T-helper 22 cell (primary cell): ENCODE results near the gene PRSS8.

Experiments
- DNase-seq: peaks from one replicate; pipeline ENCODE4 v3.0.0-alpha.2; 2020; ENCODE audit warnings: low read depth

The PRSS8 gene

GRCh38 chr16:31128711-31129567, 6.6 kb downstream of the PRSS8 start:
- no peak for DNase-seq

- no peak for DNase-seq
Observed at GRCh38 chr16:31127182-31127581, 8.3 kb downstream of the PRSS8 start.

DNA sequence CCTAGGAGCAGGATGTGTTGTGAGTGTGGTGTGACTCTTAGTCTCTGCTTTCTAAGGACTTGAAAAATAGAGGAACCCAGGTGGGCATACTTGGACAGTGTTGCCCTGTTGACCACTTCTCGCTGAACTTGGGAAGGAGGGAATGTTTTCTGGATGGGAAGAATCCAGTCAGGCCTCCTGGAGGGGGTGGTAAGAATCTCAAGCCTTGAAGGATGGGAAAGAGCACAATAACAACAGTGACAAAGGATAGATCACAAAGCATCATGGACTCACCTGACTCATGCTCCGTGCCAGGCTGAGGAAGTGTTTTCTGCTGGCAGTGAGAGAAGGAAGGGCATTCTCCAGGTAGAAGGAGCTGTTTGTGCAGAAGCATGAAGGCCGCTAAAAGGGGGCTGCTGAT, 9.7 kb downstream of the PRSS8 start:
- DNase-seq, result no peak

DNA sequence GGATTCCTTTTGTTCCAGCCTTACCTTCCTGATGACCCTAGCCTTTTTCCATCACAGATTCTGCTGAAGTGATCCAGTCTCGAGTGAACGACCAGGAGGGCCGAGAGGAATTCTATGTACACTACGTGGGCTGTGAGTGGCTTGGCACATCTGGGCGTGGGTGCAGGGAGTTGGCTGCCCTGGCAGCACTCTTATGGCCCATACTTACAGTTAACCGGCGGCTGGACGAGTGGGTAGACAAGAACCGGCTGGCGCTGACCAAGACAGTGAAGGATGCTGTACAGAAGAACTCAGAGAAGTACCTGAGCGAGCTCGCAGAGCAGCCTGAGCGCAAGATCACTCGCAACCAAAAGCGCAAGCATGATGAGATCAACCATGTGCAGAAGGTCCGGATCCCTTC, 15.4 kb downstream of the PRSS8 start:
- no peak for DNase-seq

DNA sequence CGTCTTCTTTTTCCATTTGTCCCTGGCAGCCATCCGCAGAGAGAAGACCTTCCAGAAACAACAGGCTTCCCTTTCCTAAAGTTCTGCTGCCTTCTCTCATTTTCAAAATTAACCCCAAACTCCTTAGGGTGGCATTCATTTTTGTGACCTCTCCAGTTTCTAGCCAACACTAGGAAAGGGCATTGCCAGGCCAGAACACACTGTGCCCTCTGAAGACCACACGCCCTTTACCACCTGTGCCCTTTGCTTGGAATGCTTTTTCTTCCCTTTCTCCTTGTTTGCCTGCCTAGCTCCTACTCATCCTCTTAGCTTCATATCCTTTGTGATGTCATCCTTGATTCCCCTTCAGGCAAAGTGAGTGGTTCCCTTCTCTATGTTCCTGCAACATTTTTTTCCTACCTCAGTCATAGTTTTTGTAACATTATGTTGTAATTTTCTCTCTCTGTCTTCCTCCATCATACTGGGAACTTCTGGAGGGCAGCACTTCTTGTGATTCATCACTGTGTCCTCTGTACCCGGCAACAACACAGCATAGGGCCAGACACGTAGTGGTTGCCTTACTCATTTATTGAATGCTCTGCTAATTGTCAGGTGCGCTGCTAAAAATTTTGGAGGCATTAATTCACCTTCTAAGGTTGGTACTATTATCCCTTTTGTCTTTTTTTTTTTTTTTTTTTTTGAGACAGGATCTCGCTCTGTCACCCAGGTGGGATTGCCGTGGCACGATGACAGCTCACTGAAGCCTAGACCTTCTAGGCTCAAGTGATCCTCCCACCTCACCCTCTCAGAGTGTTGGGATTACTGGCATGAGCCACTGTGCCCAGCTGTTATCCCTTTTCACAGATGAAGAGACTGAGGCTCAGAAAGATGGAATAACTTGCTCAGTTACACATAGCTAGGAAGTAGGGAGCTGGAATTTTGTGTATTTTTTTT, 17.0 kb downstream of the PRSS8 start:
- DNase-seq, result no peak

DNA sequence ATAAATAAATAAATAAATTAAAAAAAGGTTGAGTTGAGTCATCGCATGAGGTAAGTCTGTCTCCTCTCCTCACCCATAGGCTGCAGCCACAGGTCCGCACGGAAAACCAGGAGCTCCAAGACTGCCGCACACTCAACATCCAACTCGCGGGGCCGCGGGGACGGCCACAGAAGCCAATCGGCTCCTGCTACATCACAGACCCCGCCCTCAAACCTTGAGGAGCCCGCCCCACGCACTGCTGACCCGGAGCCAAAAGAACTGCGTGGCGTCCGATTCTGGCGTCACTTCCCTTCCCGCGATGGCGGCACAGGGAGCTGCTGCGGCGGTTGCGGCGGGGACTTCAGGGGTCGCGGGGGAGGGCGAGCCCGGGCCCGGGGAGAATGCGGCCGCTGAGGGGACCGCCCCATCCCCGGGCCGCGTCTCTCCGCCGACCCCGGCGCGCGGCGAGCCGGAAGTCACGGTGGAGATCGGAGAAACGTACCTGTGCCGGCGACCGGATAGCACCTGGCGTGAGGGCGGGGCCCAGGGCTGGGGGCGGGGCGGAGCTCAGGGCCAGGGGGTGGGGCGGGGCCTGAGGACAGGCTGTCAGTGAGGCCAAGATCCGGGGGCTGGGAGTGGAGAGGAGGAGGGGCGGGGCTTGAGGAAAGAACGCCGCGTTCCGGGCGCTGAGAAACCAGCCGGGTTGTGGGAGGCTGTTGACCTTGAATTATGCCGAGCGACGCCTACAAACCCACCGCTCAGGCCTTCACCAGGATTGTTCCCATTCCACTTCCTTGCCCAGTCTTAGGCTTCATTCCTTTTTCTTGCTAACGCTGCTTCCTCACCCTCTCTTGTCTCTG, 17.9 kb downstream of the PRSS8 start, which contains the start of gene KAT8:
KAT8 (plus strand) TSS at position 281 of the 839 bp plus-strand sequence; CDS start at position 299, 18 bp downstream.
- DNase-seq, result peak; percentile 96

DNA sequence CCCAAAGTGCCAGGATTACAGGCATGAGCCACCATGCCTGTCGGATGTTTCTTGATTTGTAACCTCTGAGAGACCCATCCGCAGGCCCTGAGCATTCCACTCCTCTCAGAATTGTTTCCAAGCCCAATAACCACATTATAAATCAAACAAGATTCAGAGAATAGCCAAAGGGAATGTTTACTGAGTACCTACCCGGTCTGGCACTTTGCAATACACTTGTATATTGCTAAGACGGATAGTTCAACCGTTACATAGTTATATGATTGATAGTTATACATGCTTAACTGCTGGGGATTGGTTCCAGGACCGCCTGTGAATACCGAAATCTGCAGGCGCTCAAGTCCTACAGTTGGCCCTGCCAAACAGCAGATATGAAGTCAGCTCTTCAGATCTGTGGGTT, 21.1 kb downstream of the PRSS8 start:
- no peak for DNase-seq

GRCh38 chr16:31113121-31114120, 22.1 kb downstream of the PRSS8 start:
- no peak for DNase-seq

DNA sequence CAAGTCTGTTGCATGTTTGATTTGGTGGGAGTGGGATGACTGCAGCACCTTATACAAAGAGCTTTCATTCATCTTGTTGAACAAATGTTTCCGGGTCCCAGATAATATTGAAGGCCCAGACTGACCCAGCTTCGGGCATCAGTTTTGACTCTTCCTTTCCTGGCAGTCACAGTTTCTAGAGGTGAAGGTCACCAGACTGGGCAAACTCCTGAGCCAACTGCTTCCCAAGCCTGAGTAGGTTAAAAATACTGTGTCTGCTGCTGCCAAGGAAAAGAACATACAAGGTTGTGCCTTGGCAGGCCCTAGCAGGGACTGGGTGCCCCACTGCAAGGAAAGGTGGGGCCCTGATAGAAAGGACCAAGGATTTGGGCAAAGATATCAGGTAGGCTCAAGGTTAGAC, 22.8 kb downstream of the PRSS8 start:
- DNase-seq, result no peak

DNA sequence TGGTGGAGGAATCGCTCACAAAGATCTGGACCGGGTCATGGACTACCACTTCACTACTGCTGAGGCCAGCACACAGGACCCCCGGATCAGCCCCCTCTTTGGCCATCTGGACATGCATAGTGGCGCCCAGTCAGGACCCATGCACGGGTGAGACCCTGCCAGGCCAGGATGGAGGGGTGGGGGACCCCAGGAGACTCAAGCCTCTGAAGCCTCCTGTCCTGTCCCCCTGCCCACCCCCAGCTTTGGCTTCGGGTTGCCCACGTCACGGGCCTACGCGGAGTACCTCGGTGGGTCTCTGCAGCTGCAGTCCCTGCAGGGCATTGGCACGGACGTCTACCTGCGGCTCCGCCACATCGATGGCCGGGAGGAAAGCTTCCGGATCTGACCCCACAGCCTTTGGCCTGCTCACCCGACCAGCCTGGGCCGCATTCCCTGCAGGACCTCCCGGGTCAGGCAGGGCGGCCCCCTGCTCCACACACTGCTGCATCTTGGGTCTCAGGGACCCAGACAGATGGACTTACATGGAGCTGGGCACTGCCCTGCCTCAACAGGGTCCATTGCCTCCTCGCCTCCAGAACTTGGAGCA, 23.6 kb downstream of the PRSS8 start:
- DNase-seq, result no peak

DNA sequence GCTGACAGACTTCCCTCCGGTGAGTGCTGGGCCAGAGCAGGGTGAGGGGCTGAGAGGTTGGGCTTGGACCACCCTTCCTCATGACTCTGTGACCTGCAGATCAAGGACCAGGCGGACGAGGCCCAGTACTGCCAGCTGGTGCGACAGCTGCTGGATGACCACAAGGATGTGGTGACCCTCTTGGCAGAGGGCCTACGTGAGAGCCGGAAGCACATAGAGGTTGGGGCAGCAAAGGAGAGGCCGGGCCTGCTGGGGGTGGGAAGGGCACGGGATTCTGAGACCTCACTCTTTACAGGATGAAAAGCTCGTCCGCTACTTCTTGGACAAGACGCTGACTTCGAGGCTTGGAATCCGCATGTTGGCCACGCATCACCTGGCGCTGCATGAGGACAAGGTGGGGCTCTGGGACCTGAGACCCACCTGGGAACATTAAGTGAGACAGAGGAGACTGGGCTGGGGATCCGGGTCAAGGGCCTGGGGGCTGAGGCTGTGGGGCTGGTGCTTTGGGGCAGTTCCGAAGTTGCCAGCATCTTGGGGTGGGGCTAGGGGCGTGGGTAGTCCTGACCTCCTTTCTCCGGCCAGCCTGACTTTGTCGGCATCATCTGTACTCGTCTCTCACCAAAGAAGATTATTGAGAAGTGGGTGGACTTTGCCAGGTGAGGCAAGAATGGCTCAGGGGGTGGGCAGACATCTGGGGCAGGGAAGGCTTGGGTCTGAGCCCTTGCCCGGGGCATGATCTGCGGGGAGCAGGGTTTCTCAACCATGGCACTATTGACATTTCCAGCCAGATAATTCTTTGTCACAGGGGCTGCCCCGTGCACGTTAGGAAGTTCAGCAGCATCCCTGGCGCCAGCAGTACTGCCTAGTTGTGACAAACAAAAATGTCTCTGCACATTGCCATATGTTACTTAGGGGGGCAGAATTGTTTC, 25.2 kb downstream of the PRSS8 start:
- no peak for DNase-seq

DNA sequence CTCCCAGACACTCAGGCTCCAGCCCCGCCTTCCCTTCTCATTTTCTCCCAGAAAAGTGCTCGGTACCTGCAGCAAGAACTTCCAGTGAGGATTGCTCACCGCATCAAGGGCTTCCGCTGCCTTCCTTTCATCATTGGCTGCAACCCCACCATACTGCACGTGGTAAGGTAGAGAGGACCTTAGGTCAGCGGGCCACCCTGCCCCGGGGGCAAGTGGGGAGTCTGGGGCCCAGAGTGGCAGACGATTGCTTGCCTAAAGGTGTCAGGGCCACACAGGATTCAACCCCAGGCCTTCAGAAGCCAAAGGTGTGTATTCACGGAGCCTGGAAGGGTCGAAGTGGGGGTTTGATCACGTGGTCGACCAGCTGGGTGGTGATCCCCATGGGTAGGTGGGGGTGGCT, 25.9 kb downstream of the PRSS8 start:
- DNase-seq, result no peak

DNA sequence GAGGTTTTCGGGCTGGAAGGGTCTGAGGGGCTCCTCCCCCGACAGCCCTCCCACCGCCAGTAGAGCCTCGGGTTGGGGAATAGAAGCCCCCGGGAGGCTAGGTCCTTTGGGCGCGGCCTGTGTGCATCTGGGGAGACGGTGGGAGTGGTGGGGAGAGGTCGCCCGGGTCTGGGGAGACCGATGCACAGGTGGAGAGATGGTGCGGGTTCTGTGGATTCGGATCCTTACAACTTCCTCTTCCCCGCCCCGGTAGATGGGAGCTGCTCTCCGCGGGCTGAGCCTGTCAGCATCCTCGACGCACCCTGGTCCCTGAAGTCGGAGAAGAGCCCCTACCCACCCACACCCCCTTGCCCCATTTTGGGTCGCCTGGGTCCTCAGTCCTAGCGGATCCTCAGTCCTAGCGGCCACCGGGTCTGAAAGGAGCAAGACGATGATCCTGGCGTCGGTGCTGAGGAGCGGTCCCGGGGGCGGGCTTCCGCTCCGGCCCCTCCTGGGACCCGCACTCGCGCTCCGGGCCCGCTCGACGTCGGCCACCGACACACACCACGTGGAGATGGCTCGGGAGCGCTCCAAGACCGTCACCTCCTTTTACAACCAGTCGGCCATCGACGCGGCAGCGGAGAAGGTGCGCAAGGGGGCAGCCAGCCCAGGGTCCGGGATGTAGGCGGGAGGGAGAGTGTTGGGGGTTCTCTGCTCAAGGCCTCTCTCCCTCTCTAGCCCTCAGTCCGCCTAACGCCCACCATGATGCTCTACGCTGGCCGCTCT, 26.6 kb downstream of the PRSS8 start:
- DNase-seq, result no peak

- peak; percentile 41 for DNase-seq
Observed at GRCh38 chr16:31108035-31108793, 27.3 kb downstream of the PRSS8 start, which contains the start of gene BCKDK. Gene BCKDK (plus strand): TSS chr16:31108386. CDS start chr16:31109224, 838 bp downstream.

DNA sequence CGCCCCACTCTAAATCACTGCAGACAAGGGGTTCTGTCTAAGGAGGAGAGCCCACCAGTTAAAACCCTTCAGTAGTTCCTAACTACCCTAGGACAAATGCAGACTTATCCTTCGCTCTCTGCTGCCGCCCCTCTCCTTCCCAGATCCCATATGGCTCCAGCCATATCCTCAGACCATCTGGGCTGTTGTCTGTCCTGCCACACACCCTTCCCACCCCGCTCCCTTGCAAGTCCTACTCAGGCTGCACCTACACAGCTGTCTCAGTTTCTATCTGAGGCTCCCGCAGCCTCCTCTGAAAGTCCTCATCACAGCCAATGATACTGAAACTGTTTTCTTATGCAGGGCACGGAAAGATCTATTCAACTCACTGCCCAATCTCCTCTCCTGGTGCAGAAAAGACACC, 28.1 kb downstream of the PRSS8 start:
- DNase-seq, result no peak

- DNase-seq, result no peak
Observed at GRCh38 chr16:31106509-31107464, 28.7 kb downstream of the PRSS8 start.
